ENCODE results near the gene ADAMTS13. TPM values are rescaled to one million over a fixed set of nuclear protein-coding genes. Genes with fewer than 3 reads are reported as not detected.

The ADAMTS13 gene
- total RNA-seq, 4 donors from 2014 or later, result 4.4 to 13.2 (median 5.7) TPM

DNA sequence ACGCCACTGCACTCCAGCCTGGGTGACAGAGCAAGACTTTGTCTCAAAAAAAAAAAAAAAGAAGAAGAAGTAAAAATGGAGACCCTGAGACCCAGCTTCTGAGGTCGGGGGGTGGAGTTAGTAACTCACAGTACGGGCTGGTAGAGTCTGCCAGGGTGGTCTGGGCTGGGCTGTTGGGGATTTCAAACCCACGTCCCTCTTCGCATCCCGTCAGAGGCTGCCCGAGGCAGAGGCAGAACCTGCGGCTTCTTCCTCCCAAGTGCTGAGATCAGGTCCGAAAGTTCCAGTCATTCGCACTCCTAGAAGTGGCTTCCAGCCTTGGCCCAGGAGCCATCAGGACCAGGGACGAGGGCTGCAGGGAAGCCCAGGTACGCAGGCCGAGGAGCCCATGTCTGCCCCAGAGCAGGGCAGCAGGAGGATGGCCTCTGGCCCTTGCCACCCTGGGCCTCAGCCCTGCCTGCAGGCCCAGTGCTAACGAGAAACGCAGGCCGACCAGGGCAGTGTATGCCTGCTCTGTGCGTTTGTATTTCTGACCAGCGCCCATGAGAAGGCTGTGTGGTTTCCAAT, 66.6 kb downstream of the ADAMTS13 start:
- Histone ChIP-seq H3K4me1 (peaks cover 0 to 6% (median 0%) of the 10 kb centered on the region in 4 donors), H3K9me3 (no peaks in the 10 kb centered on the region), H3K27ac (no peak overlapping the region), H3K4me3 (no peak overlapping the region), H3K27me3 (no peaks in the 10 kb centered on the region), H3K36me3 (no peaks in the 10 kb centered on the region)
- no peak for TF ChIP-seq POLR2A (IDR thresholded peaks at IDR 0.05)
- TF ChIP-seq, protein P1, sequence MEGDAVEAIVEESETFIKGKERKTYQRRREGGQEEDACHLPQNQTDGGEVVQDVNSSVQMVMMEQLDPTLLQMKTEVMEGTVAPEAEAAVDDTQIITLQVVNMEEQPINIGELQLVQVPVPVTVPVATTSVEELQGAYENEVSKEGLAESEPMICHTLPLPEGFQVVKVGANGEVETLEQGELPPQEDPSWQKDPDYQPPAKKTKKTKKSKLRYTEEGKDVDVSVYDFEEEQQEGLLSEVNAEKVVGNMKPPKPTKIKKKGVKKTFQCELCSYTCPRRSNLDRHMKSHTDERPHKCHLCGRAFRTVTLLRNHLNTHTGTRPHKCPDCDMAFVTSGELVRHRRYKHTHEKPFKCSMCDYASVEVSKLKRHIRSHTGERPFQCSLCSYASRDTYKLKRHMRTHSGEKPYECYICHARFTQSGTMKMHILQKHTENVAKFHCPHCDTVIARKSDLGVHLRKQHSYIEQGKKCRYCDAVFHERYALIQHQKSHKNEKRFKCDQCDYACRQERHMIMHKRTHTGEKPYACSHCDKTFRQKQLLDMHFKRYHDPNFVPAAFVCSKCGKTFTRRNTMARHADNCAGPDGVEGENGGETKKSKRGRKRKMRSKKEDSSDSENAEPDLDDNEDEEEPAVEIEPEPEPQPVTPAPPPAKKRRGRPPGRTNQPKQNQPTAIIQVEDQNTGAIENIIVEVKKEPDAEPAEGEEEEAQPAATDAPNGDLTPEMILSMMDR (IDR thresholded peaks at IDR 0.05), result no peak
- DNase-seq, result no peak

DNA sequence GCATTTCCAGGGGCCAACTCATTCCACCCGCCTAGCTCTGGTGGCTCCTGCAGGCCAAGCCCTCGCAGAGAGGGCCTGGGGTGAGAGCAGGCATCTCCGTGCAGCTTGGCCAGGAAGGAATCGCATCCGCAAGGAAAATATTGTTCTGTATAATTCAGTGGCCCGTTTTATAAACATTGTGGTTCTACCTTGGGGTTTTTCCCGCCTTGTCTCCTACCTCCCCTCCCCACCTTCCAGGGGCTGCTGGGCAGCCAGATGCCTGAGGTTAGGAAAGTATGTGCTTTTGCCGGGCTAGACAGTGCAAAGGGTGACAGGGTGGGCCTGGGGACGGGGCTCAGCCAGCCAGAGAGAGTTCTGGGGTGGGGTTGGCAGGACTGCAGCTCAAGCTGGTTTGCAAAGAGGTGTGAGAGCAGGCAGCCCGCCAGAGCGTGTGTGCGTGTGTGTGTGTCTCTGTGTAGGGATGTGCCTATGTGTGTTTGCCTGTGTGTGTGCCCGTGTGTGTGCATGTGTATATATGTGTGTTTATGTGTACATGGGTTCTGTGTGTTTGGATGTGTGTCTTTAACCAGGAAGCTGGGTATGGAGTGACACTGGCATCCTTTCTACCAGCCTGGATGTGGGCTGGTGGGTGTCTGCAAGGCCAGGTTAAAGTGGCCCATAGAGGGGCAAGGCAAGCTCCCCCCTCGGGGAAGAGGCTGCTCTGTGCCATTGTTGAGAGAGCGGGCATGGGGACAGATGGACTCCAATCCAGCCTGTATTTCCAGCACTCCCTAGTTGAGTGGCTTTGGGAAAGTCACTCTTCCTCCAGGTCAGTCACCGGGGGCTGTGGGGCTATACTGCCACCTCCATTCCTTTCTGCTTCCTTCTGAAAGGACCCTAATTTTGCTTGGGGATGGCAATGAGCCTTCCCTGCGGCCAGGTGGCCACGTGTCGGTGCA, 67.4 kb downstream of the ADAMTS13 start:
- no peak for DNase-seq
- Histone ChIP-seq H3K27me3 (no peaks in the 10 kb centered on the region), H3K4me3 (no peak overlapping the region), H3K4me1 (peaks cover 0 to 6% (median 0%) of the 10 kb centered on the region in 4 donors), H3K9me3 (no peaks in the 10 kb centered on the region), H3K27ac (no peak overlapping the region), H3K36me3 (no peaks in the 10 kb centered on the region)
- TF ChIP-seq, protein P1 (IDR thresholded peaks at IDR 0.05), result no peak
- TF ChIP-seq POLR2A (IDR thresholded peaks at IDR 0.05), result no peak

DNA sequence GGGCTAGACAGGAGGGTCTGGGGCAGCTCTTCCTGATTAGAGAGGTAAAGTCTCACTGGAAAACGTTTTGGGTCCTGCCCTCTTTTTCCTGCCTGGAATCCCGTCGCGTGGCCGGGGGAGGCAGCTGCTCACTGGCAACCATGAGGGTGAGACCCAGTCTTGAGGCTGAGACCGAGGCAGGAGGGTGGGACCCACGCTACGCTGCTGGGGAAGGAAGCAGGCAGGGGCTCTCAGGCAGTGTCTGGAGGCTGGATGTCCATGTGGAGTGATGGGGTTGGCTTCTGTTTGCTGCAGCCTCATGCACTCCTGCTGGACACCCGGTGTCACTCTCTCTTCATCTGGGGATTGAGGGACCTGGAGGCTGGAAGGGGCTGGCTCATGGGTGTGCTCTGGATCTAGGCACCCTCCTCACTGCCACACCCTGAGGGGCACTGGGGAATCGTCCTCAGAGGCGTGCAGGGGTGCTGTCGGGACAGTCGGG, 68.1 kb downstream of the ADAMTS13 start:
- H3K27ac ChIP-seq, result no peak overlapping the region
- H3K36me3 ChIP-seq, result no peaks in the 10 kb centered on the region
- no peak for DNase-seq
- H3K27me3 ChIP-seq, result no peaks in the 10 kb centered on the region
- H3K4me3 ChIP-seq, result no peak overlapping the region
- H3K9me3 ChIP-seq, result no peaks in the 10 kb centered on the region
- H3K4me1 ChIP-seq, result peaks cover 0 to 6% (median 0%) of the 10 kb centered on the region in 4 donors
- TF ChIP-seq POLR2A (IDR thresholded peaks at IDR 0.05), result no peak
- TF ChIP-seq, protein P1 (IDR thresholded peaks at IDR 0.05), result no peak

DNA sequence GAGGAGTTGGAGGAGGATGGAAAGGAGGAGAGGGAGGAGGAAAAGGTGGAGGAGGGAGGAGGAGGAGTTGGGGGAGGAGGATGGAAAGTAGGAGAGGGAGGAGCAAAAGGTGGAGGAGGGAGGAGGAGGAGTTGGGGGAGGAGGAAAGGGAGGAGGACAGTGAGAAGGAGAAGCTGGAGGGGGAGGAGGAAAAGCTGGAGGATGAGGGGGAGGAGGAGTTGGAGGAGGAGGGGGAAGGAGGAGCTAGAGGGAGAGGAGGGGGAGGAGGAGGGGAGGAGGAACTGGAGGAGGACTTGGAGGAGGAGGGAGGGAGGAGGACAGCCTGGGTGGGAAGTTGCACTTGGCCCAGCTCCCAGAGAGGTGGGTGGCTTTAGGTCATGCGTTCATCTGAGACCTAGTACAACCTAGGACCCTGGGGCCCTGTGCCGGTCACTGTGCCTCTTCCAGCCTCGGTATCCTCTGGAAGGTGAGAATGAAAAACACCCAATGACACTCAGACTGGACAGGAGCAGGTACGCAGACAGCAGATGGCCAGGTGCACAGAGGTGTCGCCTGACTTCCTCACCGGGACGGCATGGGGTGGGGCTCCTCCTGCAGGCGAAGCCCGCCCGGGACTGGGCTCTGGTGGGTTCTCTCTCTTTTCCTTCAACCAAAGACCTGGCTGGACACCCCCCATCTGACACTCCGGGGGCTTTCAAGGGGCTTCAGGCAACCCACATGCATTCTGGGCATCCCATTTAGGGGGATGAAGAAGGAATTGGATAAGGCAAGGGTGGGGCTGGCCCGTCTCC, 68.9 kb downstream of the ADAMTS13 start:
- no peak overlapping the region for H3K4me3 ChIP-seq
- H3K27ac ChIP-seq, result peak overlapping the region in 1 of 4 donors; percentile 30
- no peak for DNase-seq
- TF ChIP-seq POLR2A (IDR thresholded peaks at IDR 0.05), result no peak
- TF ChIP-seq, protein P1 (IDR thresholded peaks at IDR 0.05), result no peak
- no peaks in the 10 kb centered on the region for H3K9me3 ChIP-seq
- H3K27me3 ChIP-seq, result no peaks in the 10 kb centered on the region
- H3K4me1 ChIP-seq, result peaks cover 0 to 2% (median 0%) of the 10 kb centered on the region in 4 donors
- no peaks in the 10 kb centered on the region for H3K36me3 ChIP-seq

DNA sequence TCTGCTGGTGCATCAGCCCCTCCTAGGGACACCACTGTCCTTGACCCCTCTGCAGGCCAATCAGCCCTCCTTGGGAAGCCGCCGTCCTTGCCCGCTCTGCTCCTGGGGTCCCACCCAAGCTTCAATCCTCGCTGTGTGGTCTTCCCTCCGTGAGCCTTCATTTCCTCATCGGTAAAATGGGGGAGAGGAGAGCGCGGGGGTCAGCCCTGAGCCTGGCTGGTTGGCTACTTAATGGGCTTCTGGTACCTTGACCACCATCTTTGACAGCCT, 69.4 kb downstream of the ADAMTS13 start:
- no peak overlapping the region for H3K4me3 ChIP-seq
- TF ChIP-seq POLR2A (IDR thresholded peaks at IDR 0.05), result no peak
- TF ChIP-seq, protein P1 (IDR thresholded peaks at IDR 0.05), result no peak
- no peaks in the 10 kb centered on the region for H3K9me3 ChIP-seq
- no peaks in the 10 kb centered on the region for H3K36me3 ChIP-seq
- H3K4me1 ChIP-seq, result no peaks in the 10 kb centered on the region
- H3K27me3 ChIP-seq, result no peaks in the 10 kb centered on the region
- DNase-seq, result no peak
- peak overlapping the region; percentile 13 to 68 (median 28) for H3K27ac ChIP-seq

All from Peyer's patch (tissue), 4 donors.